IMR-90 (cell line): ENCODE measurements around the gene TACC2.

Source experiments
- BHLHE40 ChIP-seq: fragments of 150-350 bp; IDR thresholded peaks from 2 replicates; pipeline ENCODE4 v1.6.1; 2016; ENCODE audit warnings: mild to moderate bottlenecking, low read depth, low read length
- CEBPB ChIP-seq: IDR thresholded peaks from 2 replicates; pipeline ENCODE4 v1.6.1; 2012; ENCODE audit warnings: low read depth, low read length, improper control_type of control experiment
- CTCF ChIP-seq: conservative IDR thresholded peaks from 2 replicates; pipeline ENCODE4 v1.5.1; 2012; ENCODE audit warnings: mild to moderate bottlenecking, low read depth, low read length, improper control_type of control experiment
- ELK1 ChIP-seq: fragments of 150-350 bp; IDR thresholded peaks from 2 replicates; pipeline ENCODE4 v1.6.1; 2016; ENCODE audit warnings: low read depth, mild to moderate bottlenecking, low read length, moderate library complexity, borderline replicate concordance
- FOS ChIP-seq: fragments of 150-350 bp; IDR thresholded peaks from 2 replicates; pipeline ENCODE4 v1.6.1; 2016; ENCODE audit warnings: low read depth, low read length
- MAFK ChIP-seq: IDR thresholded peaks from 2 replicates; pipeline ENCODE4 v1.6.1; 2012; ENCODE audit warnings: low read depth, low read length, improper control_type of control experiment
- MAZ ChIP-seq: IDR thresholded peaks from 2 replicates; pipeline ENCODE4 v1.6.1; 2012; ENCODE audit warnings: low read depth, mild to moderate bottlenecking, low read length, improper control_type of control experiment, moderate library complexity, borderline replicate concordance
- MXI1 ChIP-seq: IDR thresholded peaks from 2 replicates; pipeline ENCODE4 v1.6.1; 2012; ENCODE audit warnings: low read depth, mild to moderate bottlenecking, low read length, moderate library complexity, borderline replicate concordance
- POLR2A ChIP-seq: IDR thresholded peaks from 2 replicates; pipeline ENCODE4 v1.6.1; 2012; ENCODE audit warnings: mild to moderate bottlenecking, low read depth, low read length

GRCh38 chr10:122123186-122123585 lies 134.2 kb downstream of the TACC2 start:
- TF ChIP-seq FOS (no peak), ELK1 (no peak), POLR2A (no peak), CTCF (no peak), MAZ (no peak), MAFK (no peak), MXI1 (no peak), BHLHE40 (no peak), CEBPB (no peak)
